22Rv1 (cell line): ENCODE data around the gene TES.

ENCODE experiments used
- H3K27ac ChIP-seq: fragments of 450-650 bp; 2 replicates; pipeline ENCODE4 v1.5.1; 2017
- ZFX ChIP-seq: fragments of 450-650 bp; IDR thresholded peaks from 2 replicates; pipeline ENCODE4 v1.6.1; 2017; ENCODE audit warnings: antibody characterized with exemption, borderline replicate concordance
- TF ChIP-seq, protein P1 (sequence below): fragments of 450-650 bp; IDR thresholded peaks from 2 replicates; pipeline ENCODE4 v1.5.1; 2017; ENCODE audit warnings: mild to moderate bottlenecking

The TES gene

DNA sequence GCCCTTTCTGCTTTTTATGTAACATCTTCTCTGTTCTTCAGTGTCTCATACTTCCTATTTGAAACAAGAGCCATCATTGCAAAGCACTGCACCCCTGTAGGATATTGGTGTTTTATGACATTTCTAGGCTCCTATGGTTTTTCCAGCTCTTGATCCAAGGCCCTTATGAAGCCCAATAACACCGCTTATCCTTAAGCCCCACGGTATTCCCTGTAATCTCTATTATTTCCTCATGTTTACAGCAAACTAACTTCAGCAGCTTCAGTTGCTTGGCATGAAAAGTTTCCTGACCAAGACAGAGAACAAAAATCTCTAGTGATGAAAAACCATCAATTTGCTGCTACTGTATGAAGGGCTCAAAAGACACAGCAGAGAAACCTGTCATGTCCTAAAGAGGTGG, 34.1 kb upstream of the TES start:
- TF ChIP-seq ZFX: no peak
- TF ChIP-seq, protein P1, sequence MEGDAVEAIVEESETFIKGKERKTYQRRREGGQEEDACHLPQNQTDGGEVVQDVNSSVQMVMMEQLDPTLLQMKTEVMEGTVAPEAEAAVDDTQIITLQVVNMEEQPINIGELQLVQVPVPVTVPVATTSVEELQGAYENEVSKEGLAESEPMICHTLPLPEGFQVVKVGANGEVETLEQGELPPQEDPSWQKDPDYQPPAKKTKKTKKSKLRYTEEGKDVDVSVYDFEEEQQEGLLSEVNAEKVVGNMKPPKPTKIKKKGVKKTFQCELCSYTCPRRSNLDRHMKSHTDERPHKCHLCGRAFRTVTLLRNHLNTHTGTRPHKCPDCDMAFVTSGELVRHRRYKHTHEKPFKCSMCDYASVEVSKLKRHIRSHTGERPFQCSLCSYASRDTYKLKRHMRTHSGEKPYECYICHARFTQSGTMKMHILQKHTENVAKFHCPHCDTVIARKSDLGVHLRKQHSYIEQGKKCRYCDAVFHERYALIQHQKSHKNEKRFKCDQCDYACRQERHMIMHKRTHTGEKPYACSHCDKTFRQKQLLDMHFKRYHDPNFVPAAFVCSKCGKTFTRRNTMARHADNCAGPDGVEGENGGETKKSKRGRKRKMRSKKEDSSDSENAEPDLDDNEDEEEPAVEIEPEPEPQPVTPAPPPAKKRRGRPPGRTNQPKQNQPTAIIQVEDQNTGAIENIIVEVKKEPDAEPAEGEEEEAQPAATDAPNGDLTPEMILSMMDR: no peak
- no peak overlapping the region for H3K27ac ChIP-seq

DNA sequence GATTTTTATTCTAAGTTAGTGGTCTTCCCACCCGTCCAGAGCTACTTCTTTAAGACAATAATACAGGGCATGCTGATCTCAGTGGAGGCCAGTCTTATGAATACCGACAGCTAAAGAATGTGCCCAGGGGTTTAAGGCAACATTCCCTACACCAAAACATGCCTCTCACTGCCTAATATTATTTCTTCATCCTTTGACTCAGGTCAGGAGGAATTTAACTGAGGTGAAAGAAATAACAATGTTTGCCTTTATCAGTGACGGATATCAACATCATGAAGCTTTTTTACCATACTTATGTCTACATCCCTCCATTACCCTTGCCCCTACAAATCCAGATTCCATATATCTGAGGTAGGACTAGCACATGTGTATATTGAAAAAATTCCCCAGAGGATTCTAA, 33.3 kb upstream of the TES start:
- TF ChIP-seq, protein P1: no peak
- no peak for TF ChIP-seq ZFX
- H3K27ac ChIP-seq: no peak overlapping the region

DNA sequence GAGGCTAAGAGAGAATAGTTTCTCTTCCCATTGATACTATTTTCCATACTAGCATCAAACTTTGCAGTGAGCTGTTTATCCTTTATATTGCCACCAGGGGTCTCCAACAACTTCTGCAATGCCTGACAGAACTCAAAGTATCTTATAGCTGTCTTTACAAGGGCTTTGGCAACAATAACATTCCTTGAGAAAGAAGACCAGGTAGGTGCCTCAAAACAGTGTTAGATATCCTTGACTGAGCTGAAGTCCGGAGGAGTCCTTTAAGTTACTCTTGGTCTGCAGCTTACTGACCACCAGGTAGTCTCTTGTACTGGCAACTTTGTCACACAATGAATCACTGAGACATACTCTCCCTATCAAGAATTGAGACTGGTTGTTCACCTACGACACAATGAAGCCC, 30.0 kb upstream of the TES start:
- TF ChIP-seq, protein P1: peak; percentile 95
- no peak for TF ChIP-seq ZFX
- H3K27ac ChIP-seq: no peak overlapping the region

DNA sequence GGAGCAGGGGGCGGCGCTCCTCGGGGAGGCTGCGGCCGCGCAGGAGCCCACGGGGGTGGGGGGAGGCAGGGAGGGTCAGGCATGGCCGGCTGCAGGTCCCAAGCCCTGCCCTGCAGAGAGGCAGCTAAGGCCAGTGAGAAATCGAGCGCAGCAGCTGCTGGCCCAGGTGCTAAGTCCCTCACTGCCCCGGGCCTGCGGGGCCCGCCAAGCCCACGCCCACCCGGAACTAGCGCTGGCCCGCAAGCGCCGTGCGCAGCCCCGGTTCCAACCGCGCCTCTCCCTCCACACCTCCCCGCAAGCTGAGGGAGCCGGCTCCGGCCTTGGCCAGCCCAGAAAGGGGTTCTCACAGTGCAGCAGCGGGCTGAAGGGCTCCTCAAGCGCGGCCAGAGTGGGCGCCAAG, 28.3 kb upstream of the TES start:
- TF ChIP-seq, protein P1: no peak
- no peak for TF ChIP-seq ZFX
- H3K27ac ChIP-seq: no peak overlapping the region

DNA sequence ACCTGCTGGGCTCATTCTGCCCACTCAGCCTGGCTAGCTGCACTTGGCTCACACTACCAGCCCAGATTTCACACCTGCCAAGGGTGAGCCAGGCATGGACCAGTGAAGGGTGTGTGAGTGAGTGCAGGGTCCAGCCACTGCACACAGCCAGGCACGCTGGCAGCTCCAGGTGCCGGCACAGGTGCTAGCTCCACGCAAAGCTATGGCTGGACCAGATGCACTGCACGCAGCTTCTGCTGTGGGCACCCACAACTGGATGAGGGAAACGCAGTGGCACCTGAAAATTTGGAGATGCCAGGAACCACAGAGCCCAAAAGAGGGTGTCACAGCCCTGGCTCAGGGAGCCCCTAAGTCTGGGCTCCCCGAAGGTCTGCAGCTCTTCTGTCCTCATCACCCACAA, 24.9 kb upstream of the TES start:
- TF ChIP-seq, protein P1: no peak
- no peak for TF ChIP-seq ZFX
- no peak overlapping the region for H3K27ac ChIP-seq

DNA sequence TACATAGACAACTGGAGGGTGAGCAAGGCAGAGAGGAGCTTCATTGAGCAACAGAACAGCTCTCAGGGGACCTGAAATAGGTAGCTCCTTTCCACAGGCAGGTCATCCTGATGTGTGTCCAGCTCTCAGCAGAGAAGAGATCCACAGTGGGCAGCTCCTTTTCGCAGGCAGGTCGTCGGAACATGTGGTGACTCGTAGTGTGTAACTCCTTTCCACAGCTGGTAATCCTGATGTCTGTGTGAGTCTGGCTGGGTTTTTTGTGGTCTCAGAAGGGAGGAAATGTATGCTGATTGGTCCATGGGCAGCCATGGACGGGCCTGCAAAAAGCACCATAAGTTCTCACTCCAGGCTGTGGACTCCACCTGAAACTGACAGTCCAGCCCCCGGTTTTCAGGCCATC, 24.4 kb upstream of the TES start:
- TF ChIP-seq, protein P1: no peak
- no peak for TF ChIP-seq ZFX

DNA sequence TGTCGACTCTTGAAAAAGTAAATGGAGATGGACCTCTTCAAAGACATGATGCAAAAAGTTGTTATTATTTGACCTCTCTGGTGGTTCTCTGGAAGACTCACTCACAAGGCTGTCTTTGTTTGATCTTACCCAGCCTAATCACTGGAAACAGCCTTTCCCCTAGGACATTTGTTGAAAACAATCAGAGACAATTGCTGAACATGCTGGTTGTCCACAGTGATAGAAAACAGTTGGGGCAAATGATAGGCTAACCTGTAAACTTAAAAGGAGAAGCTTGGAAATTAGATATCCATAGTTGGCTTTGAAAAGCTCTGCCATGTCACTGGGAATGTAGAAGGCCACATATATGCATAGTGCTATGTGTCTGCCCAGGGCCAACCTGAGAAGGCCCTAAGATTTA, 22.9 kb upstream of the TES start:
- no peak overlapping the region for H3K27ac ChIP-seq
- TF ChIP-seq ZFX: no peak
- TF ChIP-seq, protein P1: no peak

More for the DNA sequence above, 24.4 kb upstream of the TES start:
- H3K27ac ChIP-seq: no peak overlapping the region
